GM18502 (cell line): ENCODE results near the gene MGP.

Experiments
- ATAC-seq: cut with Tn5 transposase; IDR thresholded peaks from one replicate; pipeline ENCODE4 v1.9.1; 2021; ENCODE audit warnings: mild to moderate bottlenecking; ENCODE audit not compliant: unreplicated experiment, poor library complexity

Gene MGP

DNA sequence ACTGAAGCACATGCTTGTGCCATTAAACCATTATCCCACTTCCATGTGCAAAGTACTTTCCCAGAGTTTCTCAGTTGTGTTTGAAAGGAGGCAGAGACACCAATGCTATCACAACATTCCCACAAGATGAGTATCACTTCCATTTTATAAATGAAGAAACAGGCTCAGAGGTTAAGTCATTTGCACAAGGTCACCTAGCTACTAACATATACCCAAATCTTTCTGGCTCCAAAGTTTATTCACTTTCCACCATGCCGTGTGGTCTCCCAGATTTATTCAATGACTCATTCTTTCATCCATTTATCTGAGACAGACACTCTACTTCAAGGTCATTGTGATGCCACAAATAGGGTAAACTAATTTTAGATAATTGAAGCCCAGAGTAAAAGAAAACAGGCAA, 51.7 kb downstream of the MGP start:
- no peak for ATAC-seq

DNA sequence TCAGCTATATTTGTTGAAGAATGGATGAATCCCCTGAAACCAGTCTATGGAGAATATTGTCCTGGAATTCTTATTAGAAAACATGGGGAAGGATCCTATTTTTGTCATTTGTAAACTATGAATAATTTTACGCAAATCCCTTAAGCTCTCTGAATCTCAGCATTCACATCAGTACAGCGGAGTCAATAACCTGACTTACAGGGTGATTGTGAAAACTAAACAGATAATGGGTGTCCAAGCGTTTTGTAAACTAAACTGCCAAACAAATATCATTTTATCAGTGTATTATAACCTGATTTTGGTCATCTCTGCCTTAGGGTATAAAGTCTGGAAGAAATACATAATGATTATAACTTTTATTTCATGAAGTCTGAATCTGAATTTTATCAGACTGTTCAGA, 52.3 kb downstream of the MGP start:
- no peak for ATAC-seq
